HepG2 (cell line): ENCODE measurements around the gene SIX4. TPM values are rescaled to one million over a fixed set of nuclear protein-coding genes. Genes with fewer than 3 reads are reported as not detected.

Source experiments
- EP300 ChIP-seq, 3 experiments: sonication (generic) in 1 of 3; formaldehyde crosslinking in 1 of 3; IDR thresholded peaks; 2 replicates each; pipeline versions ENCODE4 v1.5.1 to v1.6.1; 2011 to 2020; ENCODE audit warnings: low read depth in 2 of 3, low read length in 2 of 3, borderline replicate concordance in 1 of 3, improper control_type of control experiment in 1 of 3, mild to moderate bottlenecking in 1 of 3, missing genetic modification reagents in 1 of 3, moderate library complexity in 1 of 3
- IKZF5 ChIP-seq: IDR thresholded peaks from 2 replicates; pipeline ENCODE4 v1.6.1; 2018; ENCODE audit warnings: missing genetic modification reagents, mild to moderate bottlenecking, missing compliant biosample characterization
- MAFG ChIP-seq: sonication (generic); formaldehyde crosslinking; IDR thresholded peaks from 2 replicates; pipeline ENCODE4 v1.5.1; 2020; ENCODE audit warnings: mild to moderate bottlenecking, missing genetic modification reagents
- NAIF1 ChIP-seq: sonication (generic); formaldehyde crosslinking; IDR thresholded peaks from 2 replicates; pipeline ENCODE4 v1.5.0; 2020; ENCODE audit warnings: mild to moderate bottlenecking, missing genetic modification reagents, borderline replicate concordance
- POGZ ChIP-seq: sonication (generic); formaldehyde crosslinking; IDR thresholded peaks from 2 replicates; pipeline ENCODE4 v1.4.0; 2020; ENCODE audit warnings: mild to moderate bottlenecking, missing genetic modification reagents
- RBM22 ChIP-seq: fragments of 200-400 bp; formaldehyde crosslinking; optimal IDR thresholded peaks from 2 replicates; pipeline ENCODE3; 2017; ENCODE audit warnings: mild to moderate bottlenecking, low read length, moderate library complexity
- SRSF9 ChIP-seq: fragments of 200-400 bp; formaldehyde crosslinking; IDR thresholded peaks from 2 replicates; pipeline ENCODE4 v1.6.1; 2018; ENCODE audit warnings: borderline replicate concordance, mild to moderate bottlenecking, low read depth, low read length; ENCODE audit not compliant: insufficient read depth, poor library complexity, severe bottlenecking
- TAF15 ChIP-seq: fragments of 200-400 bp; formaldehyde crosslinking; IDR thresholded peaks from one replicate; pipeline ENCODE4 v1.6.1; 2018; ENCODE audit warnings: mild to moderate bottlenecking, low read depth, low read length; ENCODE audit not compliant: poor library complexity, severe bottlenecking
- TFAP4 ChIP-seq: sonication (generic); IDR thresholded peaks from 2 replicates; pipeline ENCODE4 v1.6.1; 2016; ENCODE audit warnings: low read depth, borderline replicate concordance
- THRA ChIP-seq: sonication (generic); formaldehyde crosslinking; IDR thresholded peaks from 2 replicates; pipeline ENCODE4 v1.4.0; 2020; ENCODE audit warnings: missing genetic modification reagents, borderline replicate concordance
- ZNF143 ChIP-seq: sonication (generic); formaldehyde crosslinking; IDR thresholded peaks from 2 replicates; pipeline ENCODE4 v1.4.0; 2020; ENCODE audit warnings: missing genetic modification reagents
- ZNF160 ChIP-seq: sonication (generic); formaldehyde crosslinking; IDR thresholded peaks from 2 replicates; pipeline ENCODE4 v1.8.0; 2022; ENCODE audit warnings: mild to moderate bottlenecking, inconsistent platforms, missing genetic modification reagents
- ZNF234 ChIP-seq: sonication (generic); formaldehyde crosslinking; conservative IDR thresholded peaks from 2 replicates; pipeline ENCODE4 v1.5.1; 2020; ENCODE audit warnings: mild to moderate bottlenecking, missing genetic modification reagents
- ZNF431 ChIP-seq: sonication (generic); formaldehyde crosslinking; IDR thresholded peaks from 2 replicates; pipeline ENCODE4 v1.9.0; 2022; ENCODE audit warnings: missing genetic modification reagents, low read depth, mild to moderate bottlenecking, borderline replicate concordance
- ZNF589 ChIP-seq: sonication (generic); formaldehyde crosslinking; conservative IDR thresholded peaks from 2 replicates; pipeline ENCODE4 v1.8.0; 2022; ENCODE audit warnings: mild to moderate bottlenecking, moderate library complexity, missing genetic modification reagents
- ZNF687 ChIP-seq: sonication (generic); formaldehyde crosslinking; IDR thresholded peaks from 2 replicates; pipeline ENCODE4 v1.5.1; 2020; ENCODE audit warnings: mild to moderate bottlenecking, missing genetic modification reagents, moderate library complexity
- ZNF710 ChIP-seq: sonication (generic); formaldehyde crosslinking; IDR thresholded peaks from 2 replicates; pipeline ENCODE4 v1.5.0; 2020; ENCODE audit warnings: mild to moderate bottlenecking, missing genetic modification reagents, borderline replicate concordance
- polyA plus RNA-seq, 8 experiments: library from polyadenylated mRNA; depleted of rRNA in 3 of 8; stranded (reverse) in 7 of 8; unstranded in 1 of 8; fragments of >200 nt; fragmentation: Illumina TruSeq in 4 of 8; extraction: Trizol in 4 of 8; gene quantifications; 2 replicates each; pipeline versions ENCODE4 v1.2.1 to v1.2.3, GENCODE V29; 2011 to 2016; ENCODE audit warnings: low read depth in 4 of 8, missing spikeins in 1 of 8, mixed read lengths in 1 of 8; ENCODE audit not compliant: insufficient read depth in 1 of 8
- total RNA-seq, 5 experiments: library from RNA; depleted of rRNA; stranded (reverse); fragments of >200 nt; fragmentation: Illumina TruSeq; extraction: Trizol; gene quantifications; 2 replicates each; pipeline ENCODE4 v1.2.3, GENCODE V29; 2016; ENCODE audit warnings: low read depth in 1 of 5

Gene SIX4
- total and polyA plus RNA-seq, 2 of the 13 experiments (the other 11 are each of a cell fraction or from before 2014, with no cell fraction given) = 5.0 to 6.0 TPM

- TF ChIP-seq EP300 (IDR thresholded peaks at IDR 0.05; ENCODE audit: low read depth in 2 of 2, low read length in 2 of 2) (no peak), EP300 (CRISPR knock-in tag; IDR thresholded peaks at IDR 0.05; ENCODE audit: borderline replicate concordance) (peak; percentile 10; the same call in 1 of the 2 replicates), NAIF1 (peak; percentile 91), MAFG (CRISPR knock-in tag) (no peak), ZNF234 (CRISPR knock-in tag) (peak; percentile 75; the same call in 1 of the 2 replicates), SRSF9 (no peak), ZNF710 (CRISPR knock-in tag) (peak; percentile 21; the same call in 1 of the 2 replicates), POGZ (0 out of 2 replicates have a peak, but pooled peaks have one; percentile 15), ZNF431 (CRISPR knock-in tag) (no peak), ZNF160 (CRISPR knock-in tag) (peak; percentile 26; the same call in 1 of the 2 replicates), ZNF589 (CRISPR knock-in tag) (no peak), TFAP4 (no peak), THRA (peak; percentile 45; the same call in 1 of the 2 replicates), IKZF5 (CRISPR knock-in tag) (peak; percentile 48; the same call in 1 of the 2 replicates), TAF15 (no peak), RBM22 (no peak), ZNF143 (no peak), ZNF687 (CRISPR knock-in tag) (peak; percentile 71)
Observed at GRCh38 chr14:60721326-60722106, 2.6 kb downstream of the SIX4 start (continued).
